Thoracic aorta (tissue), 2 donors: ENCODE measurements around the gene CCNT2. TPM values are rescaled to one million over a fixed set of nuclear protein-coding genes. Genes with fewer than 3 reads are reported as not detected.

Experiments
- ATAC-seq: fragments of 150-250 bp; one replicate; pipeline ENCODE4 v1.8.0; 2017; ENCODE audit warnings: low read depth; ENCODE audit not compliant: insufficient number of reproducible peaks, low FRiP score
- DNase-seq: peaks from one replicate; pipeline ENCODE4 v3.0.0-alpha.2; 2020; ENCODE audit warnings: low spot score
- H3K27ac ChIP-seq, 2 donors: fragments of 200-600 bp; sonication (generic); 1 replicate in 1 of 2; 2 replicates in 1 of 2; pipeline ENCODE4 v1.5.1; 2016; ENCODE audit warnings: mild to moderate bottlenecking in 2 of 2, moderate library complexity in 2 of 2
- H3K27me3 ChIP-seq: fragments of 200-600 bp; sonication (generic); replicated peaks from 2 replicates; pipeline ENCODE4 v1.6.0; 2016; ENCODE audit warnings: mild to moderate bottlenecking; ENCODE audit not compliant: insufficient read depth
- H3K36me3 ChIP-seq: fragments of 200-600 bp; sonication (generic); one replicate; pipeline ENCODE4 v1.5.1; 2016
- H3K4me1 ChIP-seq, 2 donors: fragments of 200-600 bp; sonication (generic); 1 replicate in 1 of 2; 2 replicates in 1 of 2; pipeline versions ENCODE4 v1.5.1 to v1.6.0; 2016; ENCODE audit warnings: low read depth in 2 of 2, mild to moderate bottlenecking in 1 of 2; ENCODE audit not compliant: control insufficient read depth in 1 of 2
- H3K4me3 ChIP-seq: fragments of 200-600 bp; sonication (generic); 2 replicates; pipeline ENCODE4 v1.5.1; 2016; ENCODE audit warnings: mild to moderate bottlenecking
- H3K9me3 ChIP-seq: fragments of 200-600 bp; sonication (generic); 2 replicates; pipeline ENCODE4 v1.5.1; 2016
- total RNA-seq, 2 donors: library from RNA; depleted of rRNA; stranded (reverse); fragments of >200 nt; gene quantifications; one replicate each; pipeline versions ENCODE4 v1.1.0 to v1.2.3, GENCODE V29; 2016
- TF ChIP-seq, protein P1 (sequence below): fragments of 200-600 bp; sonication (generic); IDR thresholded peaks from one replicate; pipeline ENCODE4 v1.5.1; 2019; ENCODE audit warnings: antibody characterized with exemption

The CCNT2 gene
- total RNA-seq, 2 donors from 2014 or later, result 49.6 to 52.4 TPM

DNA sequence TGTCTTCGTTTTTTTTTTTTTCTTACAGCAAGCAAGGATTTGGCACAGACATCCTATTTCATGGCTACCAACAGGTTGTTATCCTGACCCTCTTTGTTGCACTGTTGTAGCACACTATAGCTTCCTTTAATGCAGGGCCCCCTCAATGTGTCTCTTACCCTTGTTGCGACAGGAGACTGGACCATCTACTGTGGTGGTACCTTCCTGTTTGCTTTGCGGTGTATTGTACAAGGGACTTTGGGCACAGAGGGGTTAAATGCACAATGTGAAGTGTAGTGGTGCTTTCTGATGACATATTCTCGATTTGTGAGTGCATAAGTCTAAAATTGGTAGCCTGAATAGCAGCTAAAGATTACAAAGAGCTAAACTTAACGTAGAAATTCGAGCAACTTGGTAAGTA is 27.5 kb downstream of the CCNT2 start:
- no peak for ATAC-seq
- Histone ChIP-seq H3K9me3 (no peaks in the 10 kb centered on the region), H3K36me3 (peaks cover 14% of the 10 kb centered on the region), H3K4me1 (no peaks in the 10 kb centered on the region), H3K27me3 (no peaks in the 10 kb centered on the region), H3K27ac (no peak overlapping the region), H3K4me3 (no peak overlapping the region)
- TF ChIP-seq, protein P1, sequence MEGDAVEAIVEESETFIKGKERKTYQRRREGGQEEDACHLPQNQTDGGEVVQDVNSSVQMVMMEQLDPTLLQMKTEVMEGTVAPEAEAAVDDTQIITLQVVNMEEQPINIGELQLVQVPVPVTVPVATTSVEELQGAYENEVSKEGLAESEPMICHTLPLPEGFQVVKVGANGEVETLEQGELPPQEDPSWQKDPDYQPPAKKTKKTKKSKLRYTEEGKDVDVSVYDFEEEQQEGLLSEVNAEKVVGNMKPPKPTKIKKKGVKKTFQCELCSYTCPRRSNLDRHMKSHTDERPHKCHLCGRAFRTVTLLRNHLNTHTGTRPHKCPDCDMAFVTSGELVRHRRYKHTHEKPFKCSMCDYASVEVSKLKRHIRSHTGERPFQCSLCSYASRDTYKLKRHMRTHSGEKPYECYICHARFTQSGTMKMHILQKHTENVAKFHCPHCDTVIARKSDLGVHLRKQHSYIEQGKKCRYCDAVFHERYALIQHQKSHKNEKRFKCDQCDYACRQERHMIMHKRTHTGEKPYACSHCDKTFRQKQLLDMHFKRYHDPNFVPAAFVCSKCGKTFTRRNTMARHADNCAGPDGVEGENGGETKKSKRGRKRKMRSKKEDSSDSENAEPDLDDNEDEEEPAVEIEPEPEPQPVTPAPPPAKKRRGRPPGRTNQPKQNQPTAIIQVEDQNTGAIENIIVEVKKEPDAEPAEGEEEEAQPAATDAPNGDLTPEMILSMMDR, result no peak
- no peak for DNase-seq

DNA sequence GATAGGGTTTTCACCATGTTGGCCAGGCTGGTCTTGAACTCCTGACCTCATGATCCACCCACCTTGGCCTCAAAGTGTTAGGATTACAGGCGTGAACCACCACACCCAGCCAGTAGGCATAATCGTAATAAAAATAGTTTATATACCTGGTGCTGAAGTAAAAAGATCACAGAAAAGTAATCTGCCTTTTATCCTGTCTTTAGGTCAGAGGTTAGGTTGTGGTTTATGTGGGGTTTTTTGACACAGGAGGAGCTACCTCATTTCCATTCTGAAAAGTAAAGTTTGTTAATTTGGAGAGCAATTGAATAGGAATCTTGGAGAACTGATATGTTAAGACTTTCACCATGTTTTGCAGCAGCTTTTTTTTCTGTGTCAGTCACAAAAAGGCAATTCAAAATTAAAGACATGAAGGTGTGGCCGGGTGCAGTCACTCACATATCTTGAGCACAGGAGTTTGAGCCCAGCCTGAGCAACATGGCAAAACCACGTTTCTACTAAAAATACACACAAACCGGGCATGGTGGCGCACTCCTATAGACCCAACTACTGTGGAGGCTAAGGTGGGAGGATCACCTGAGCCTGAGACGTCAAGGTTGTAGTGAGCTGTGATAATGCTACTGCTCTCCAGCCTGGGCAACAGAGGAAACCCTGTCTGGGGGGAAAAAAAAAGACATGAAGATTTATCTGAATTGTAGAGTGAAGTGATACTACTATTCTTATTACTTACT is 31.5 kb downstream of the CCNT2 start:
- no peak for ATAC-seq
- no peak overlapping the region for H3K27ac ChIP-seq
- DNase-seq, result no peak
- no peaks in the 10 kb centered on the region for H3K4me1 ChIP-seq
- no peaks in the 10 kb centered on the region for H3K9me3 ChIP-seq
- H3K27me3 ChIP-seq, result no peaks in the 10 kb centered on the region
- no peak overlapping the region for H3K4me3 ChIP-seq
- H3K36me3 ChIP-seq, result peaks cover 39% of the 10 kb centered on the region
- TF ChIP-seq, protein P1, result no peak

DNA sequence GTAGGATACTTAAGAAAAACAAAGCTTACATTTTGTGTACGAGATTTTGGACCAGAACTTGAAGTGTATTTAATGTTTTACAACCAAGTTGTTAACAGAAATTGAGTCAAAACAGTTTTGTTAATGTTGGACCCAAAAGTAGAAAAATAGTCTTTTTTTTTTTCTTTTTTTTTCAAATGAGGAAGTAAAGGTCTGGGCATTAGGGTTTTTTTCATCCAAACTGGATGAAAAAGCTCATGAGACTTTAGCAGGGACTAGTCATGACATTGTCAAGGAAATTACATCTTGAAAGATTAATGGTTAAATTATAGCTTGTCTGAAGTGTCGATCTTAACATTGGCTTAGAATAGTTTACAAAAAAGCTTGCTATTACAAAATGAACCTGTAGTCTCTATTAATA is 32.3 kb downstream of the CCNT2 start:
- no peaks in the 10 kb centered on the region for H3K4me1 ChIP-seq
- no peak for ATAC-seq

DNA sequence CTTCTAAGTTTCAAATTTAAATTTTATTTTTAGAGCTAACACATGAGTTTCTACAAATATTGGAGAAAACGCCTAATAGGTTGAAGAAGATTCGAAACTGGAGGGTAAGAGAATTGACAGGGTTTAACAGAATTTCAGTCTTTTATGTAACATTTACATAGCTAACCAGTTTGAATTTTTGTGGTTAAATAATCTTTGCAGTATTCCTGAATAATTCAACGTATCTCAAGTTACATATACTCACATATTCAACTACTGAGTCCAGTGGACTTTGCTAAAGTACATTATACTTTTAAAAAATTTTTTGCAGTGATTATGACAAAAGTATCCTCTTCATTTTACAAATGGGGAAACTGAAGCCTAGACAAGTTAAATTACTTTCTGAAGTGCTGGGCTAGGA is 34.0 kb downstream of the CCNT2 start:
- DNase-seq (no peak), ATAC-seq (no peak)
- no peak overlapping the region for H3K4me3 ChIP-seq
- H3K36me3 ChIP-seq, result peaks cover 43% of the 10 kb centered on the region
- H3K4me1 ChIP-seq, result no peaks in the 10 kb centered on the region
- no peak overlapping the region for H3K27ac ChIP-seq
- no peaks in the 10 kb centered on the region for H3K27me3 ChIP-seq
- no peaks in the 10 kb centered on the region for H3K9me3 ChIP-seq
- TF ChIP-seq, protein P1, result no peak

More for the DNA sequence above, 32.3 kb downstream of the CCNT2 start:
- TF ChIP-seq, protein P1, result no peak
- no peak overlapping the region for H3K27ac ChIP-seq
- no peak for DNase-seq
- H3K36me3 ChIP-seq, result peaks cover 40% of the 10 kb centered on the region
- H3K4me3 ChIP-seq, result no peak overlapping the region
- no peaks in the 10 kb centered on the region for H3K27me3 ChIP-seq
- no peaks in the 10 kb centered on the region for H3K9me3 ChIP-seq

DNA sequence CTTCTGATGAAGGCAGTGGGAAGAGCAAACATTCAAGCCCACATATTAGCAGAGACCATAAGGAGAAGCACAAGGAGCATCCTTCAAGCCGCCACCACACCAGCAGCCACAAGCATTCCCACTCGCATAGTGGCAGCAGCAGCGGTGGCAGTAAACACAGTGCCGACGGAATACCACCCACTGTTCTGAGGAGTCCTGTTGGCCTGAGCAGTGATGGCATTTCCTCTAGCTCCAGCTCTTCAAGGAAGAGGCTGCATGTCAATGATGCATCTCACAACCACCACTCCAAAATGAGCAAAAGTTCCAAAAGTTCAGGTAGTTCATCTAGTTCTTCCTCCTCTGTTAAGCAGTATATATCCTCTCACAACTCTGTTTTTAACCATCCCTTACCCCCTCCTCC is 35.4 kb downstream of the CCNT2 start:
- Histone ChIP-seq H3K27me3 (no peaks in the 10 kb centered on the region), H3K36me3 (peaks cover 37% of the 10 kb centered on the region), H3K4me1 (no peaks in the 10 kb centered on the region), H3K4me3 (no peak overlapping the region), H3K9me3 (no peaks in the 10 kb centered on the region), H3K27ac (no peak overlapping the region)
- ATAC-seq, result no peak
- TF ChIP-seq, protein P1, result no peak
- DNase-seq, result no peak
